ENCODE measurements around the gene COA8. TPM values are rescaled to one million over a fixed set of nuclear protein-coding genes. Genes with fewer than 3 reads are reported as not detected.
A peak's percentile ranks its signal among the peaks of the same experiment; 100 is the strongest.

The COA8 gene
- total and polyA plus RNA-seq, 2 of the 8 experiments (the other 6 are each of a cell fraction or from before 2014, with no cell fraction given) = 7.1 to 35.5 TPM

DNA sequence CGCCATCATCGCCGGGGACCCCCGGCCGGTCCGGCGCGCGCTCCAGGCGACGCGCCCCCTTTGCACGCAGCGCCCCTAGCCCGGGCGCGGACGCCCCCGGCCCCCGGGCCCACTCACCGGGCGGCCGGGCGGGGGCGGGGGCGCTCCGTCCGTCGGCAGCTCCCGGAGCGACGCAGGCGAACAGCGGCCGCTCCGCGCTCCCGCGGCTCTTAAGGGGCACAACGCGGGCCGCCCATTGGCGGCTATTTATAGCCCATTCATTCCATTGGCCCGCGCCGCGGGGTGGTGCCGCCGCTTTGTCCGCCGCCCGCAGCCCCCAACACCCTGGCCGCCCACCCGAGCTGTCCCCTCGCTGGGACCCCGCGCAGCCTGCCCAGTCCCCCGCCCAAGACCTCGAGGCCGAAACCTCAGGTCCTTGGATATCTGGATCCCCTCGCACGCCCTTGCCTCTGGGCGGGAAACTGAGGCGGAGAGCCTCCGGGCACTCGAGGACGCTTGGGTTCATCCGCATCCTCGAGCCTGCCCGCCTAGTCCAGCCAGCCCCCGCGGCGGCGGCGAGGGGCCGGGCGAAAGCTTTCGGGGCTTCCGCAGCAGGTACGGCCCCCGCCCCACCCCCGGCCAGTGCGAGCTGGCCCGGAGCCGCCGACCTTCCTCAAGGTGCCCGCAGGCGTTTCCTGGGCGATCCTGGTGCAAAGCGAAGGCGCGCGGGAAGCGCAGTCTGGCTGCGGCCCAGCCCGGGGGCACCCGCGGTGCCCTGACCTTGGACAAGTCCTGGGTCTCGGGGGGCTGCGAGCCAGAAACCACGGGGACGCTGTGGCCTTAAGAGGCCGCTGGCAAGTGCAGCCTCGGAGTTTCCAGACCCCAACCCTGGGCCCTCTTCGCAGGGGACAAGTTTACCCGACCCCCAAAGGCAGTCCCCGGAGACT lies 39.8 kb upstream of the COA8 start, which contains the start of gene CKB (continued):
- TF ChIP-seq, protein P1, sequence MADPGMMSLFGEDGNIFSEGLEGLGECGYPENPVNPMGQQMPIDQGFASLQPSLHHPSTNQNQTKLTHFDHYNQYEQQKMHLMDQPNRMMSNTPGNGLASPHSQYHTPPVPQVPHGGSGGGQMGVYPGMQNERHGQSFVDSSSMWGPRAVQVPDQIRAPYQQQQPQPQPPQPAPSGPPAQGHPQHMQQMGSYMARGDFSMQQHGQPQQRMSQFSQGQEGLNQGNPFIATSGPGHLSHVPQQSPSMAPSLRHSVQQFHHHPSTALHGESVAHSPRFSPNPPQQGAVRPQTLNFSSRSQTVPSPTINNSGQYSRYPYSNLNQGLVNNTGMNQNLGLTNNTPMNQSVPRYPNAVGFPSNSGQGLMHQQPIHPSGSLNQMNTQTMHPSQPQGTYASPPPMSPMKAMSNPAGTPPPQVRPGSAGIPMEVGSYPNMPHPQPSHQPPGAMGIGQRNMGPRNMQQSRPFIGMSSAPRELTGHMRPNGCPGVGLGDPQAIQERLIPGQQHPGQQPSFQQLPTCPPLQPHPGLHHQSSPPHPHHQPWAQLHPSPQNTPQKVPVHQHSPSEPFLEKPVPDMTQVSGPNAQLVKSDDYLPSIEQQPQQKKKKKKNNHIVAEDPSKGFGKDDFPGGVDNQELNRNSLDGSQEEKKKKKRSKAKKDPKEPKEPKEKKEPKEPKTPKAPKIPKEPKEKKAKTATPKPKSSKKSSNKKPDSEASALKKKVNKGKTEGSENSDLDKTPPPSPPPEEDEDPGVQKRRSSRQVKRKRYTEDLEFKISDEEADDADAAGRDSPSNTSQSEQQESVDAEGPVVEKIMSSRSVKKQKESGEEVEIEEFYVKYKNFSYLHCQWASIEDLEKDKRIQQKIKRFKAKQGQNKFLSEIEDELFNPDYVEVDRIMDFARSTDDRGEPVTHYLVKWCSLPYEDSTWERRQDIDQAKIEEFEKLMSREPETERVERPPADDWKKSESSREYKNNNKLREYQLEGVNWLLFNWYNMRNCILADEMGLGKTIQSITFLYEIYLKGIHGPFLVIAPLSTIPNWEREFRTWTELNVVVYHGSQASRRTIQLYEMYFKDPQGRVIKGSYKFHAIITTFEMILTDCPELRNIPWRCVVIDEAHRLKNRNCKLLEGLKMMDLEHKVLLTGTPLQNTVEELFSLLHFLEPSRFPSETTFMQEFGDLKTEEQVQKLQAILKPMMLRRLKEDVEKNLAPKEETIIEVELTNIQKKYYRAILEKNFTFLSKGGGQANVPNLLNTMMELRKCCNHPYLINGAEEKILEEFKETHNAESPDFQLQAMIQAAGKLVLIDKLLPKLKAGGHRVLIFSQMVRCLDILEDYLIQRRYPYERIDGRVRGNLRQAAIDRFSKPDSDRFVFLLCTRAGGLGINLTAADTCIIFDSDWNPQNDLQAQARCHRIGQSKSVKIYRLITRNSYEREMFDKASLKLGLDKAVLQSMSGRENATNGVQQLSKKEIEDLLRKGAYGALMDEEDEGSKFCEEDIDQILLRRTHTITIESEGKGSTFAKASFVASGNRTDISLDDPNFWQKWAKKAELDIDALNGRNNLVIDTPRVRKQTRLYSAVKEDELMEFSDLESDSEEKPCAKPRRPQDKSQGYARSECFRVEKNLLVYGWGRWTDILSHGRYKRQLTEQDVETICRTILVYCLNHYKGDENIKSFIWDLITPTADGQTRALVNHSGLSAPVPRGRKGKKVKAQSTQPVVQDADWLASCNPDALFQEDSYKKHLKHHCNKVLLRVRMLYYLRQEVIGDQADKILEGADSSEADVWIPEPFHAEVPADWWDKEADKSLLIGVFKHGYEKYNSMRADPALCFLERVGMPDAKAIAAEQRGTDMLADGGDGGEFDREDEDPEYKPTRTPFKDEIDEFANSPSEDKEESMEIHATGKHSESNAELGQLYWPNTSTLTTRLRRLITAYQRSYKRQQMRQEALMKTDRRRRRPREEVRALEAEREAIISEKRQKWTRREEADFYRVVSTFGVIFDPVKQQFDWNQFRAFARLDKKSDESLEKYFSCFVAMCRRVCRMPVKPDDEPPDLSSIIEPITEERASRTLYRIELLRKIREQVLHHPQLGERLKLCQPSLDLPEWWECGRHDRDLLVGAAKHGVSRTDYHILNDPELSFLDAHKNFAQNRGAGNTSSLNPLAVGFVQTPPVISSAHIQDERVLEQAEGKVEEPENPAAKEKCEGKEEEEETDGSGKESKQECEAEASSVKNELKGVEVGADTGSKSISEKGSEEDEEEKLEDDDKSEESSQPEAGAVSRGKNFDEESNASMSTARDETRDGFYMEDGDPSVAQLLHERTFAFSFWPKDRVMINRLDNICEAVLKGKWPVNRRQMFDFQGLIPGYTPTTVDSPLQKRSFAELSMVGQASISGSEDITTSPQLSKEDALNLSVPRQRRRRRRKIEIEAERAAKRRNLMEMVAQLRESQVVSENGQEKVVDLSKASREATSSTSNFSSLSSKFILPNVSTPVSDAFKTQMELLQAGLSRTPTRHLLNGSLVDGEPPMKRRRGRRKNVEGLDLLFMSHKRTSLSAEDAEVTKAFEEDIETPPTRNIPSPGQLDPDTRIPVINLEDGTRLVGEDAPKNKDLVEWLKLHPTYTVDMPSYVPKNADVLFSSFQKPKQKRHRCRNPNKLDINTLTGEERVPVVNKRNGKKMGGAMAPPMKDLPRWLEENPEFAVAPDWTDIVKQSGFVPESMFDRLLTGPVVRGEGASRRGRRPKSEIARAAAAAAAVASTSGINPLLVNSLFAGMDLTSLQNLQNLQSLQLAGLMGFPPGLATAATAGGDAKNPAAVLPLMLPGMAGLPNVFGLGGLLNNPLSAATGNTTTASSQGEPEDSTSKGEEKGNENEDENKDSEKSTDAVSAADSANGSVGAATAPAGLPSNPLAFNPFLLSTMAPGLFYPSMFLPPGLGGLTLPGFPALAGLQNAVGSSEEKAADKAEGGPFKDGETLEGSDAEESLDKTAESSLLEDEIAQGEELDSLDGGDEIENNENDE (IDR thresholded peaks at IDR 0.05; ENCODE audit: insufficient replicate concordance, low read length) = no peak
- TF ChIP-seq POLR2A (IDR thresholded peaks at IDR 0.05; ENCODE audit: control extremely low read depth in 1 of 2, low read depth in 2 of 2, low read length in 2 of 2) (peak in 1 of 2 experiments; percentile 94; a peak in 2 of 3 replicates), EGR1 (IDR thresholded peaks at IDR 0.05; ENCODE audit: borderline replicate concordance, low read depth, low read length) (peak; percentile 41; the same call in 1 of the 2 replicates), SIN3A (conservative IDR thresholded peaks at IDR 0.05 in 1 of 2, IDR thresholded peaks at IDR 0.05 in 1 of 2; ENCODE audit: low read depth in 1 of 2, low read length in 2 of 2) (no peak), SP2 (IDR thresholded peaks at IDR 0.05; ENCODE audit: low read length) (no peak)
- TF ChIP-seq, protein P2, sequence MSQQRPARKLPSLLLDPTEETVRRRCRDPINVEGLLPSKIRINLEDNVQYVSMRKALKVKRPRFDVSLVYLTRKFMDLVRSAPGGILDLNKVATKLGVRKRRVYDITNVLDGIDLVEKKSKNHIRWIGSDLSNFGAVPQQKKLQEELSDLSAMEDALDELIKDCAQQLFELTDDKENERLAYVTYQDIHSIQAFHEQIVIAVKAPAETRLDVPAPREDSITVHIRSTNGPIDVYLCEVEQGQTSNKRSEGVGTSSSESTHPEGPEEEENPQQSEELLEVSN (IDR thresholded peaks at IDR 0.05) = peak; percentile 96
- TF ChIP-seq, protein P3, sequence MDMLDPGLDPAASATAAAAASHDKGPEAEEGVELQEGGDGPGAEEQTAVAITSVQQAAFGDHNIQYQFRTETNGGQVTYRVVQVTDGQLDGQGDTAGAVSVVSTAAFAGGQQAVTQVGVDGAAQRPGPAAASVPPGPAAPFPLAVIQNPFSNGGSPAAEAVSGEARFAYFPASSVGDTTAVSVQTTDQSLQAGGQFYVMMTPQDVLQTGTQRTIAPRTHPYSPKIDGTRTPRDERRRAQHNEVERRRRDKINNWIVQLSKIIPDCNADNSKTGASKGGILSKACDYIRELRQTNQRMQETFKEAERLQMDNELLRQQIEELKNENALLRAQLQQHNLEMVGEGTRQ (IDR thresholded peaks at IDR 0.05; ENCODE audit: low read length) = no peak

Measured in H1 (cell line).